GM23338 (cell line): ENCODE results near the gene SCOC. TPM values are rescaled to one million over a fixed set of nuclear protein-coding genes. Genes with fewer than 3 reads are reported as not detected.

Experiments used
- ATAC-seq: fragments of 200-7000 bp; cut with Tn5 transposase; 3 replicates; pipeline ENCODE4 v1.9.1; 2020
- DNase-seq: peaks from one replicate; pipeline ENCODE4 v3.0.0-alpha.2; 2015; ENCODE audit warnings: low spot score
- H2AFZ ChIP-seq: fragments of 200-600 bp; sonication (generic); 2 replicates; pipeline ENCODE4 v1.8.0; 2016; ENCODE audit warnings: antibody characterized with exemption, mild to moderate bottlenecking, moderate library complexity
- H3F3A ChIP-seq: fragments of 200-600 bp; sonication (generic); replicated peaks from 2 replicates; pipeline ENCODE4 v1.8.0; 2017; ENCODE audit warnings: antibody characterized with exemption, mixed run types, low read depth
- H3K27ac ChIP-seq: fragments of 200-600 bp; sonication (generic); 2 replicates; pipeline ENCODE4 v1.6.1; 2016; ENCODE audit warnings: low read depth
- H3K27me3 ChIP-seq: fragments of 200-600 bp; sonication (generic); 2 replicates; pipeline ENCODE4 v1.8.0; 2016; ENCODE audit warnings: mild to moderate bottlenecking, mixed run types, moderate library complexity; ENCODE audit not compliant: insufficient read depth
- H3K36me3 ChIP-seq: fragments of 200-600 bp; sonication (generic); 2 replicates; pipeline ENCODE4 v1.8.0; 2016; ENCODE audit warnings: mild to moderate bottlenecking; ENCODE audit not compliant: insufficient read depth
- H3K4me1 ChIP-seq: fragments of 200-600 bp; sonication (generic); 2 replicates; pipeline ENCODE4 v1.8.0; 2016; ENCODE audit warnings: mild to moderate bottlenecking, moderate library complexity; ENCODE audit not compliant: insufficient read depth
- H3K4me2 ChIP-seq: fragments of 200-600 bp; sonication (generic); 2 replicates; pipeline ENCODE4 v1.7.1; 2017; ENCODE audit warnings: mixed run types
- H3K4me3 ChIP-seq: fragments of 200-600 bp; sonication (generic); 2 replicates; pipeline ENCODE4 v1.6.1; 2016; ENCODE audit warnings: mixed run types
- H3K79me2 ChIP-seq: fragments of 200-600 bp; sonication (generic); replicated peaks from 2 replicates; pipeline ENCODE4 v1.8.0; 2017; ENCODE audit warnings: mild to moderate bottlenecking; ENCODE audit not compliant: insufficient read depth
- H3K9me2 ChIP-seq: fragments of 200-600 bp; sonication (generic); 2 replicates; pipeline ENCODE4 v1.8.0; 2017; ENCODE audit not compliant: insufficient read depth
- H4K20me1 ChIP-seq: fragments of 200-600 bp; sonication (generic); replicated peaks from 2 replicates; pipeline ENCODE4 v1.8.0; 2017; ENCODE audit warnings: mild to moderate bottlenecking; ENCODE audit not compliant: insufficient read depth
- H3K27ac Mint-ChIP-seq: 2 replicates; pipeline ENCODE4 v1.8.0; 2020; ENCODE audit warnings: inconsistent platforms, mild to moderate bottlenecking, moderate library complexity, mixed read lengths
- H3K27me3 Mint-ChIP-seq: 3 replicates; pipeline ENCODE4 v1.8.0; 2022; ENCODE audit warnings: low read depth, mild to moderate bottlenecking, moderate library complexity, mixed read lengths, inconsistent platforms; ENCODE audit not compliant: insufficient read depth, poor library complexity
- H3K36me3 Mint-ChIP-seq: 3 replicates; pipeline ENCODE4 v1.8.0; 2021; ENCODE audit warnings: low read depth, mild to moderate bottlenecking, inconsistent platforms, moderate library complexity, mixed read lengths
- H3K4me1 Mint-ChIP-seq: 3 replicates; pipeline ENCODE4 v1.8.0; 2020; ENCODE audit warnings: mild to moderate bottlenecking, inconsistent platforms, mixed read lengths
- H3K4me3 Mint-ChIP-seq: 3 replicates; pipeline ENCODE4 v1.8.0; 2021; ENCODE audit warnings: moderate library complexity, mild to moderate bottlenecking, inconsistent platforms, mixed read lengths
- H3K9me3 Mint-ChIP-seq: 3 replicates; pipeline ENCODE4 v1.8.0; 2020; ENCODE audit warnings: moderate library complexity, mild to moderate bottlenecking, inconsistent platforms, mixed read lengths
- CTCF ChIP-seq, 2 experiments: fragments of 200-600 bp in 1 of 2; sonication (generic) in 1 of 2; conservative IDR thresholded peaks; 2 replicates each; pipeline versions ENCODE4 v1.5.1 to v1.6.1; 2016 to 2017; ENCODE audit warnings: antibody characterized with exemption in 2 of 2, low read depth in 2 of 2, mild to moderate bottlenecking in 2 of 2, moderate library complexity in 1 of 2
- EZH2 ChIP-seq: fragments of 200-600 bp; sonication (generic); IDR thresholded peaks from one replicate; pipeline ENCODE4 v1.8.0; 2017; ENCODE audit warnings: antibody characterized with exemption, mild to moderate bottlenecking, low read depth; ENCODE audit not compliant: unreplicated experiment
- EZH2phosphoT487 ChIP-seq: fragments of 200-600 bp; sonication (generic); IDR thresholded peaks from one replicate; pipeline ENCODE4 v1.8.1; 2018; ENCODE audit warnings: antibody characterized with exemption; ENCODE audit not compliant: unreplicated experiment
- NANOG ChIP-seq: IDR thresholded peaks from 2 replicates; pipeline ENCODE4 v1.6.1; 2016; ENCODE audit warnings: antibody characterized with exemption, borderline replicate concordance
- POLR2AphosphoS5 ChIP-seq: IDR thresholded peaks from 2 replicates; pipeline ENCODE4 v1.6.1; 2016; ENCODE audit warnings: antibody characterized with exemption, low read depth
- STAT1 ChIP-seq: IDR thresholded peaks from one replicate; pipeline ENCODE4 v1.6.1; 2016; ENCODE audit warnings: antibody characterized with exemption; ENCODE audit not compliant: unreplicated experiment
- ZNF331 ChIP-seq: fragments of 250-450 bp; sonication (Bioruptor Pico); IDR thresholded peaks from 2 replicates; pipeline ENCODE4 v1.5.0; 2020; ENCODE audit warnings: low read depth, mild to moderate bottlenecking, moderate library complexity
- ZNF462 ChIP-seq: fragments of 250-450 bp; sonication (Bioruptor Pico); IDR thresholded peaks from 2 replicates; pipeline ENCODE4 v1.5.0; 2020; ENCODE audit warnings: mild to moderate bottlenecking, moderate library complexity
- polyA plus RNA-seq: library from polyadenylated mRNA; unstranded; fragments of >200 nt; fragmentation: Nextera tagmentation; extraction: Ambion mirVana; gene quantifications from 2 replicates; pipeline ENCODE4 v1.2.1, GENCODE V29; 2016
- total RNA-seq: library from RNA; depleted of rRNA; stranded (reverse); fragments of >200 nt; shearing (Covaris generic); gene quantifications from 2 replicates; pipeline ENCODE4 v1.2.3, GENCODE V29; 2014

Gene SCOC
- total and polyA plus RNA-seq, 2 experiments from 2014 or later = 47.2 to 59.5 TPM

- Histone ChIP-seq H3K4me3 (no peak overlapping the region), H2AFZ (peak overlapping the region; percentile 83; the same call in 1 of the 2 replicates), H3K36me3 (no peaks in the 10 kb centered on the region), H3K4me1 (peaks cover 5% of the 10 kb centered on the region), H4K20me1 (no peaks in the 10 kb centered on the region), H3K27me3 (no peaks in the 10 kb centered on the region), H3K9me2 (no peaks in the 10 kb centered on the region), H3K4me2 (no peak overlapping the region), H3F3A (no peaks in the 10 kb centered on the region), H3K27ac (no peak overlapping the region), H3K79me2 (no peaks in the 10 kb centered on the region)
- Mint-ChIP-seq H3K9me3 (peaks cover under 1% of the 10 kb centered on the region; the same call in 1 of the 3 replicates), H3K27me3 (peaks cover 6% of the 10 kb centered on the region), H3K4me3 (no peak overlapping the region), H3K27ac (no peak overlapping the region), H3K4me1 (peaks cover 25% of the 10 kb centered on the region), H3K36me3 (no peaks in the 10 kb centered on the region)
- TF ChIP-seq ZNF331 (CRISPR knock-in tag) (no peak), CTCF (conservative IDR thresholded peaks at IDR 0.05; ENCODE audit: low read depth in 2 of 2) (no peak), NANOG (no peak), EZH2 (no peak), STAT1 (no peak), ZNF462 (no peak), EZH2phosphoT487 (no peak), POLR2AphosphoS5 (no peak)
- DNase-seq (no peak), ATAC-seq (no peak)
Observed at GRCh38 chr4:140343303-140343702, 30.1 kb upstream of the SCOC start.
